NCI-H2107 treated with DMSO at 0.1 percent for 48 hours (cell line): ENCODE measurements around the gene C2CD4C.
"Not testable (repeated sequence)": the region's sequence is repeated elsewhere in the genome, so short reads cannot be mapped to it uniquely, and the experiment has no call there.

ENCODE experiments used
- DNase-seq: peaks from one replicate; lab custom pipeline; 2025; ENCODE audit not compliant: unreplicated experiment; lab: John Stamatoyannopoulos, UW

C2CD4C gene

DNA sequence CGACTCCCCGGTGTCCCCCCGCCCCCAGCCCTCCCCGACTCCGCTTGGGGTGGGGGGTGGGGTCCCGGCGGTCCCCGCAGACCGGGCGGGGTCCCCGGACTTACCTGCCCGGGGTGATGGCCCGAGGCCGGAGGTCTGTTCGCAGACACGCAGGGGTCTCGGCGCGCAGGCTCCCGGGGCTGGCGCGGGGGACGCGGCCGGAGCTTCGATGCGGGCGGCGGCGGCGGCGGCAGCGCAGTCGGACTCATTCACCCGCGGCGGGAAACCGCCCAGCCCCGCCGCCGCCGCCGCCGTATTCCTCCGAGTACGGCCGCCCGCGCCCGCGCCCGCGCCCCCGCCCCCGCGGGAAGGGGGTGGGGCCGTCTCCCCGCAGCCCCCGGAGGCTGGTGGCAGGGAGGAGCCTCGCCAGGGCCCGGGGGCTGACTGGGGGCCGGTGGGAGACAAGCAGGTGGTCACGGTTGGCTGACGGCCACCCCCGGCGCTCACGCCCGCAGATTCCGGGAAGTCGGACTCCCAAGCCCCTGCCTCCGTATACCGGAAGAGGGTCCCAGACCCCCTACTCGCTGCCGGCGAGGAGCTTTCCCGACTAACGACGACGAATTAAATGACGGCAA, at the start of gene C2CD4C:
Gene C2CD4C, minus strand, starts transcription at position 246 of the 614 bp plus-strand sequence. CDS start 786 bp downstream, outside the sequence.
- DNase-seq, result no peak

DNA sequence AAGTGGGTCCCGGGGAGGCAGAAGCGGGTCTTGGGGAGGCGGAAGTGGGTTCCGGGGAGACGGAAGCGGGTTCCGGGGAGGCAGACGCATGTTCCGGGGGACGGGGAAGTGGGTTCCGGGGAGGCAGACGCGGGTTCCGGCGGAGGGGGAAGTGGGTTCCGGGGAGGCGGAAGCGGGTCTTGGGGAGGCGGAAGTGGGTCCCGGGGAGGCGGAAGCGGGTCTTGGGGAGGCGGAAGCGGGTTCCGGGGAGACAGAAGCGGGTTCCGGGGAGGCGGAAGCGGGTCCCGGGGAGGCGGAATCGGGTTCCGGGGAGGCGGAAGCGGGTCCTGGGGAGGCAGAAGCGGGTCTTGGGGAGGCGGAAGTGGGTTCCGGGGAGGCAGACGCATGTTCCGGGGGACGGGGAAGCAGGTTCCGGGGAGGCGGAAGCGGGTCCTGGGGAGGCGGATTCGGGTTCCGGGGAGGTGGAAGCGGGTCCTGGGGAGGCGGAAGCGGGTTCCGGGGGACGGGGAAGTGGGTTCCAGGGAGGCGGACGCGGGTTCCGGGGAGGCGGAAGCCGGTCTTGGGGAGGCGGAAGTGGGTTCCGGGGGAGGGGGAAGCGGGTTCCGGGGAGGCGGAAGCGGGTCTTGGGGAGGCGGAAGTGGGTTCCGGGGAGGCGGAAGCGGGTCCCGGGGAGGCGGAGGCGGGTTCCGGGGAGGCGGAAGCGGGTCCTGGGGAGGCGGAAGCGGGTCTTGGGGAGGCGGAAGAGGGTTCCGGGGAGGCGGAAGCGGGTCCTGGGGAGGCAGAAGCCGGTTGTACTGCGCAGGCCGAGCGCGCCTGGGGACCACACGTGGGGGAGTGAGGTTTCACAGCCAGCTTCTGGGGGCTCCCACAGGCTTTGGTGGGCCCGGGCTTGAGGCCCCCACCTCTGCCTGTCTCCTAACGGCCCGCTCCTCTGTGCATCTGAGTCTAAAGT, 49.4 kb upstream of the C2CD4C start:
- no peak for DNase-seq

DNA sequence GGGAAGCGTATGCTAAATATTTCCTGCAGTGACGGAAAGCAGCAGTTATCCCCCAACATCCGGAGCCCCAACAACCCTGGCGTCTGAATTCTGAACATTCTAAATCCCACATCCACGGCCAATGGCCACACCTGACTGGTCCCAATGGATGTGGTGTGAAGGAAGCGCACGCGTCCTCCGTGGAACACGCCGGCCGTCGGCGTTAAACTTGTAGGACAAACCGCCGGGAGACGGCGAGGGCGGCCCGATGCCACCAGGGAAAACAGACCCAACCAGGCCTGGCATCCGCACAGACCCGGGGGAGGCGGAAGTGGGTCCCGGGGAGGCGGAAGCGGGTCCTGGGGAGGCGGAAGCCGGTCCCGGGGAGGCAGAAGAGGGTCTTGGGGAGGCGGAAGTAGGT, 48.7 kb upstream of the C2CD4C start:
- no peak for DNase-seq

DNA sequence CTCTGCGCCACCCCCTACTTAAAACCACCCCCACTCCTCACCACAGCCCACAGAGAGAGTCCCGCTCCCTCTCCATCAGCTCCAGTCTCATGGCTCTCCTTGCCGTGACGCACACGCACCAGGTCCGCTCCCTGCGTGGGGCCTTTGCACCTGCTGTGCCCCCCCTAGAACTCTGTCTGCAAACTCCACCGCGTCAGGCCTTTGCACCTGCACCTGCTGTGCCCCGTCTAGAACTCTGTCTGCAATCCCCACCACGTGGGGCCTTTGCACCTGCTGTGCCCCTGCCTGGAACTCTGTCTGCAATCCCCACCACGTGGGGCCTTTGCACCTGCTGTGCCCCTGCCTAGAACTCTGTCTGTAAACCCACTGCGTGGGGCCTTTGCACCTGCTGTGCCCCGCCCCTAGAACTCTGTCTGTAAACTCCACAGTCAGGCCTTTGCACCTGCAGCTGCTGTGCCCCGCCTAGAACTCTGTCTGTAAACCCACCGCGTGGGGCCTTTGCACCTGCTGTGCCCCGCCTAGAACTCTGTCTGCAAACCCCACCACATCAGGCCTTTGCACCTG, 47.7 kb upstream of the C2CD4C start:
- no peak for DNase-seq

DNA sequence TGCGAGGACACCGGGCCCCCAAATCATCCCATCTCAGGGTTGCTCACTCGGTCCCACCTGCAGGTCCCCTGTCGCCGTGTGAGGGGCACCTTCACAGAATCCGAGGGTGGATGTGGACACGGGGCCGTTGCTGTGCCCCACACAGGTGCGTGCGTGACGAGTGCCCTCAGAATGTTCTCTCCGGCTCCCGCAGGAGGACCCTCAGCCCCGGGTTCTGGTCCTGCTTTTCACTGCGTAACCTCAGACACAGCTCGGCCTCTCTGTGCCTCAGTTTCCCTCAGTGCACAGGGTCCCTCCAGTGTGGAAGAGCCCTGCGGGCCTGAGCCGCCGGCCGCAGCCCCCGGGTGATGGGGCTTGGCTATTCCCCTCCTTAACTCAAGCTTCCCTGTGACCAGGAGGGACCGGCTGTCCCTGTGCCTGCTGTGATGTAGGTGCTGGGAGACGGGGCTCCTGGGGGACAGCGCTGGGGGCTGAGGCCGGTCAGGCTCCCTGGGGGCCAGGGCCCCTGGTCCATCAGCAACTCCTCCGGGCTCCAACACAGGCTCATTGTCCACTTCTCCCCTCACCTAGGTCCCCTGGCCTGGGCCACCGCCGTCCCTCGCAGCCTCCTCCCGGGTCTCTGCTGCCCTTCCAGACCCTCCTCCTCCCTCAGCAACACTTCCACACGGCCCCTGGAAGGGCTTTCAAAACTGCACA, 47.1 kb upstream of the C2CD4C start:
- DNase-seq, result no peak

GRCh38 chr19:455031-455705, 46.2 kb upstream of the C2CD4C start:
- no peak for DNase-seq

DNA sequence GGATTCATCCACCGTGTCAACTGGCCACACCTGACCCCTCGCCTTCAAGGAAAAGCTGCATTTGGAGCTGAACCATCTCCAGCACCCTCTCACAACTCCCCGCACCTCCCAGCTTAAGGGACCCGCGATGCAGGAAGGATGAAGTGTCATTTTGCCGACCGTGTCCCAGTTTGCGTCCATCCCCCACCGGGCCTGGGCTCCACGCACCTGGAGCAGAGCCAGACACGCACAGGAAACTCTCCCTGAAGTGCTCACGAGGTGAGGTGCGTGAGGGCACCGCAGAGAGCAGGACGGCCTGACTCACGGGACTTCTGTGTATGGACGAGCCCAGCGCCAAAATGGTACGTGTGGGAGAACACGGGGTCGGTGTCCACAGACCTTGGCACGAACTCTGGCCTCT, 44.7 kb upstream of the C2CD4C start:
- no peak for DNase-seq

- DNase-seq, result no peak
Measured at GRCh38 chr19:452829-453228, 43.9 kb upstream of the C2CD4C start.

DNA sequence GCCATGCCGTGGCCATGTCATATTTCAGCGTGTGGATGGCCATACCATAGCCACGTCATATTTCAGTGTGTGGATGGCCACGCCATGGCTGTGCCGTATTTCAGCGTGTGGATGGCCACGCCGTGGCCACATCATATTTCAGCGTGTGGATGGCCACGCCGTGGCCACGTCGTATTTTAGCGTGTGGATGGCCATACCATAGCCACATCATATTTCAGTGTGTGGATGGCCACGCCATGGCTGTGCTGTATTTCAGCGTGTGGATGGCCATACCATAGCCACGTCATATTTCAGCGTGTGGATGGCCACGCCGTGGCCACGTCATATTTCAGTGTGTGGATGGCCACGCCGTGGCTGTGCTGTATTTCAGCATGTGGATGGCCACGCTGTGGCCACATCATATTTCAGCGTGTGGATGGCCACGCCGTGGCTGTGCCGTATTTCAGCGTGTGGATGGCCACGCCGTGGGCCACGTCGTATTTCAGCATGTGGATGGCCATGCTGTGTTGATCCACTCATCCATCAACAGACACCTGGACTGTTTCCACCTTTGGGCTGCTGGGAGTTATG, 42.0 kb upstream of the C2CD4C start:
- not testable (repeated sequence) for DNase-seq

GRCh38 chr19:449916-450315, 41.0 kb upstream of the C2CD4C start:
- no peak for DNase-seq

GRCh38 chr19:447816-448560, 39.0 kb upstream of the C2CD4C start:
- DNase-seq, result no peak

GRCh38 chr19:447064-447426, 38.1 kb upstream of the C2CD4C start:
- no peak for DNase-seq

GRCh38 chr19:444677-445210, 35.8 kb upstream of the C2CD4C start:
- DNase-seq, result no peak

- no peak for DNase-seq
Measured at GRCh38 chr19:443005-443404, 34.1 kb upstream of the C2CD4C start.

GRCh38 chr19:442085-442484, 33.1 kb upstream of the C2CD4C start:
- no peak for DNase-seq

DNA sequence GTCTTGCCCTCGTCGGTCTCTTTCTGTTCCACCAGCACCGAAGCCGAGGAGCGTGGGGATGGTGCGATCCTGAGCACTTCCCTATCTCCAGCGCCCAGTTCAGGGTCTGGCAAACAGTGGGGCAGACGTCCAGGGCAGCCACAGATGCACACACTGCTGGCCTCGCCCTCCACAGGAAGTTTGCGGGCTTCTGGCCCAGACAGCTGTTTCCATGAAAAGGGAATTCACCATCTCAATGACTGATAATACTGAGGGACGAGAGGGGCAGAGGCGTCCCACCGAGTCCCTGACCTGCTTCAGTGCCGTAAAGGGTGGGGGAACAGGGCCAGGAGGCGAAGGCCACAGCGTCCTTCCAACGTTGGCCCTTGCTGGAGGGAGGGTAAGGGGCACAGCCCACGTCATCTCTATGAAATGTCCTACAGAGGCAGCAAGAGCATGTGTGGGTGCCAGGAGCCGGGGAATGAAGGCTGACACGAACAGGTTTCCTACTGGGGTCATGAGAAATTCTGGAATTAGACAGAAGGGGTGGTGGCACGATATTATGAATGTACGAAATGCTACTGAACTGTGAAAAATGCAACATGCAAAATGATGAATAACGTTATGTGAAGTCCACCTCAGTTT, 32.4 kb upstream of the C2CD4C start:
- no peak for DNase-seq

- DNase-seq, result no peak
Measured at GRCh38 chr19:440391-441212, 31.7 kb upstream of the C2CD4C start.

- no peak for DNase-seq
Measured at GRCh38 chr19:439167-439900, 30.4 kb upstream of the C2CD4C start.
